Thyroid gland (tissue), 4 donors: ENCODE measurements around the gene SEMA3D.

ENCODE experiments used
- CTCF ChIP-seq, 6 experiments: fragments of 200-600 bp in 3 of 6; fragments of 450-650 bp in 3 of 6; sonication (generic) in 3 of 6; IDR thresholded peaks; one replicate each; pipeline ENCODE4 v1.5.1; 2016 to 2019; ENCODE audit warnings: antibody characterized with exemption in 6 of 6, mild to moderate bottlenecking in 2 of 6, inconsistent platforms in 1 of 6, moderate library complexity in 1 of 6
- POLR2A ChIP-seq, 2 donors: fragments of 450-650 bp; IDR thresholded peaks; one replicate each; pipeline ENCODE4 v1.6.1; 2017; ENCODE audit warnings: antibody characterized with exemption in 2 of 2, mild to moderate bottlenecking in 2 of 2, moderate library complexity in 1 of 2

GRCh38 chr7:84970670-84971069 lies 216.2 kb downstream of the SEMA3D start:
- TF ChIP-seq CTCF (IDR thresholded peaks at IDR 0.05) (no peak), POLR2A (IDR thresholded peaks at IDR 0.05) (no peak)
